Activated T-cell treated with anti-CD3 and anti-CD28 coated beads, Interleukin-2, amount 50 U/mL, for 1 hour (primary cell): ENCODE data around the gene CHCHD6.
"Not testable (repeated sequence)": the region's sequence is repeated elsewhere in the genome, so short reads cannot be mapped to it uniquely, and the experiment has no call there.

ENCODE experiments used
- DNase-seq: peaks from one replicate; pipeline ENCODE4 v3.0.0-alpha.2; 2020

CHCHD6 gene

DNA sequence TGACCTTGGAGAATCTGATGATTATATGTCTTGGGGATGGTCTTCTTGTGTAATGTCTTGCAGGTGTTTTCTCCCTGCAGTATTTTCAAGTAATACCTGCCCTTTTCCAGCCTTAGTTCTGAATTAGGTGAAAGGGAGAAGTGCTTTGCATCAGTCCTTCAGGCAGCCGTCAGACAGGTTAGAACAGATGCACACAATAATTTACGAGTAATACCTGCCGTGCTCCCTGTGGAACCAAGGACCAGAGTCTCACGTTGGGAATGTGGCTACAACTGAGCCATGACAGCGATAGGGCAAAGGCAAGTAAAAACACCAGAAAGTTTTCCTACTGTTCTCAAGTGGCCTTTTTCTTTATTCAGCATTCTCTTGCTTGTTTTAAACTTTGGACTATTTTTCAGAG is 69.1 kb downstream of the CHCHD6 start:
- no peak for DNase-seq

DNA sequence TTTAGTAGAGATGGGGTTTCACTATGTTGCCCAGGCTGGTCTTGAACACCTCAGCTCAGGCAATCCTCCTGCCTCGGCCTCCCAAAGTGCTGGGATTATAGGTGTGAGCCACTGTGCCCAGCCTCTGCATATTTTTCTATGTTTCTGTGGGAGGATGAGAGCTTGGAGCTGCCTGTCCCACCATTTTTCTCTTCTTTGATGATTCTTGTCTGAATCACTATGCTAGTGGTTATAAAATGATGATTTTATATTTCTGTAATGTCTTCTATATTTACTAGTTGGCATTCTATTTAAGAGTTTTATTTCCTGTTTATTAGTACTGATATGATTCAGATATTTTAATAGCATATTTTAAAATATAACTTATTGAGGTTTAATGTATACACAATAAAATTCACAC is 69.7 kb downstream of the CHCHD6 start:
- DNase-seq, result no peak

DNA sequence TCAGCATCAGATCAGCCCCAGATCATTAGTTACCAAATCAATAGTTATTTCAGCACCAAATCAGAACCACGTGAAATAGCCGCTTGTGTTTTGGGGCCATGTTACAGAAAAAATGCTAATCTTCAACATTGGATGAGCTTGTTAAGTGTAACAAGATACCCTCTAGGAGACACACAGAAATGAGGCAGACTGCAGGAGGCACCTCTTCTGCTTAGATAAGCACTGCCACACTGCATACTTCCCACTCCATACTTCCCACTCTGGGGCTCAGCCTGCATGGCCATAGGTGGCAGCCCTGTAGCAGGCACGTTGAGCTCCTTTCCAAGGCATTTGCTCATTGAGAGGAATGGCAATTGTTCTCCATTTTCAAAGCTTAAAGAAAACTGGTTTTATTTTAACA is 73.3 kb downstream of the CHCHD6 start:
- DNase-seq, result no peak

DNA sequence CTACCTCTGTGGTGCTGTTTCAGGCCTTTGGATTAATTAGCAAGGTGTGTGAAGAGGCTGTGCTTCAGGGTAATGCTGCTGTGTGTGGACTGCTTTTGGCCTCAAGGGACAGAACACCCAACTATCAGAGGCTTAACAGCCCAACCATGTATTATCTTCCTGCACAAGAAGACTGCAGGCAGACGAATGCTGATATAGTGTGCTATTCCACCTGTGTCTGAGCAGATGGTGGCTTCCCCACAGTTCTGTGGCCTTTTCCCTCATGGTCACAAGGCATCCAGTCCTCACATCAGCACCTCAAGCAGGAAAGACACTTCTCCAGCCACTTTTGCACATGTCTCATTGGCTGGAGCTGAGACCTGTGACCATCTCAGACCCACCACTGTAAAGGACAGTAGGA is 76.6 kb downstream of the CHCHD6 start:
- no peak for DNase-seq

DNA sequence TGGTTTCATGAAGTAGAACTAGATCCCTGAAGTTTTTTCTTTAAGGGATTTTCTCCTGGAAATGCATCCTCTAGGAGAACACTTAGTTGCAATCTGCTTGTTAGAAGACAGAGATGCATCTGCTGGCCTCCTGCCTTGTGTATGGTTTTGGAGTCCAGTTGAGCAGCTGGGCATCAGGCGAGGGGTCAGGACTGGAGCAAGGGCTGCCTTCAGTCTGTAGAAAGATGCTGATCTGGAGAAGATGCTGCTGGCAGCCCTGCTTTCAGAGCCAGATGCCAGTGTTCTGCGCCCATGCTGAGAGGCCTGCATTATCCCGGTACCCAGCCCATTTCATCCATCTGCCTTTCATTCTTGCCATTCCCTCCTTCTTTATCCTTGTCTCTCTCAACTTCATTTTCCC is 77.4 kb downstream of the CHCHD6 start:
- DNase-seq, result no peak

DNA sequence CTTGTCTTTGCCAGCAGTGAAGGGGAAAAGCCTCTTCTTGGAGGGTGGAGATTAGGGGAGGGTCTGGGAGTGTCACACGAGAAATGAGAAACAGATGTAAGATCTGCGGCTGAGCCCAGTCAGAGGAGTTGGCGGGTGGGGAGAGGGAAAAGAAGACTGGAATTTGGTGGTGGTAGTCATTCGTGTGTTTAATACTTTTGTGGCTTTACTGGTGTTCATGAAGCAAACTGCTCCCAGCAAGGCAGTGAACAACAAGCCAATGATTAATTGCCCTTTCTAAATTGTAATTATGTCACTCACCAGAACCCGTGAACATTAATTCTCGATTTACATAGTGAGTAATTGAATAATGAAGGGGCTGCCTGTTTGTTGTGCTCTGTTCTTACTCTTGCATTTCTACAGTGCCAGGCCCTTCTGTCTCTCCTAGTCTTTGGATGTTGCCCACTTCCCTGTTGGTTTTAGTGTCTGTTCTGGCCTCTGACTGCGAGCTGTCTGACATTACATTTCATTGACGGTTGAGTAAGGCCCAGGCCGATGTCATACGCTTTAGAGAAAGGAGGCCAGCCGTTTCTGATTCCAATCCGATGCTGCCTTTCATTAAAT is 78.0 kb downstream of the CHCHD6 start:
- DNase-seq, result no peak

DNA sequence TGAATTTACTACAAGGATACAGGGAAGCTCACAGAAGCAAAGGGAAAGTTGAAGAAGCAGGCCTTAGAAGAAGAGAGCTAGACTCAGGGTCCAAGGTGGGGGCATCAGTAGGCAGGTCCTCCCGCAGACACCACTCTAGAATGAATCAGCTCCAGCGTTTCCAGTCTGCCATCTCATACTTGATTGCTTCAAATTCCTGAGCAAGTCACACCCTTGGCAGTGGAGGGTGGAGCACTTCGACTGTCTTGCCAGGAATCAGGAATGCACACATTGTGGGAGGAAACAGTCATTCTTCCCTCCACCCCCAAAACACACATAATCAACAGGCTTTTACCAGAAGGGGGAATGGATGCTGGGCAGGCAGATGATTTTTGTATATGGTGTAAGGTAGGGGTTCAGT is 78.5 kb downstream of the CHCHD6 start:
- no peak for DNase-seq

DNA sequence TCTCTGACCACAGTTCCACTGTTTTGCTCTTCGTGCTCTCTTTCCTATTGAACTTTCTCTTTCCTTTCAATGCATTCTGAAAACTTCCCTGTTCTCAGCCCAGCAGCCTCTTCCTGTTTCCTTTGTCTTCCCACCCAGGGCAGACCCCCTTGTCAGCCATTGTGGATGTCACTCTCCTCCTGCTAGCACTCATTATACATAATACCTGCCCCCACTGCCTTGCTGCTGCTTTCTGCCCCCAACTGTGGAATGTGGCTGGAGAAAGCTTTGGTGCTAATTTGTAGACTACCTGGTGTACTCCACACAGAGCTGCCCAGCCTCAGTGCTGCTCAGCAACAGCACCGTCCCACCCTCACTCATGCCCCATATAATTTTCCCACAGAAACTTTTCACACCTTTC is 80.2 kb downstream of the CHCHD6 start:
- DNase-seq, result no peak

DNA sequence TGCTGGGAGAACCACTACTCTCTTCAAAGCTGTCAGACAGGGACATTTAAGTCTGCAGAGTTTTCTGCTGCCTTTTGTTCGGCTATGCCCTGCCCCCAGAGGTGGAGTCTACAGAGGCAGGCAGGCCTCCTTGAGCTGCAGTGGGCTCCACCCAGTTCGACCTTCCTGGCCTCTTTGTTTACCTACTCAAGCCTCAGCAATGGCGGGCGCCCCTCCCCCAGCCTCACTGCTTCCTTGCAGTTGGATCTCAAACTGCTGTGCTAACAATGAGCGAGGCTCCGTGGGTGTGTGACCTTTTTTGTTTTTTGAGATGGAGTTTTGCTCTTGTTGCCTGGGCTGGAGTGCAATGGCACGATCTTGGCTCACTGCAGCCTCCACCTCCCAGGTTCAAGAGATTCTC is 87.3 kb downstream of the CHCHD6 start:
- not testable (repeated sequence) for DNase-seq

DNA sequence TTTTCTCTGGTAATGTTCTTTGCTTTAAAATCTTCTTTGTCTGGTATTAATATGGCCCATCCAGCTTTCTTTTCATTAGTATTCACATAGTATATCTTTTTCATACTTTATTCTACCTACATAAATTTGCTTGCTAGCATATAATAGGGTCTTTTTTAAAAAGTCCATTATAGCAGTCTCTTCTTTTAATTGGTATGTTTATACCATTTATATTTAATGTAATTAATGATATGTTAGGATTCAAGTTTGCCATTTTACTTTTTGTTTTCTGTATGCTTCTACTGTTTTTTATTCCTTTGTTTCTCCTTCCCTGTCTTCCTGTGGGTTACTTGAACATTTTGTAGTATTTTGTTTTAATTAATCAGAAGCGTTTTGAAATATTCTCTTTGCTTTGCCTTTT is 89.0 kb downstream of the CHCHD6 start:
- DNase-seq, result no peak

DNA sequence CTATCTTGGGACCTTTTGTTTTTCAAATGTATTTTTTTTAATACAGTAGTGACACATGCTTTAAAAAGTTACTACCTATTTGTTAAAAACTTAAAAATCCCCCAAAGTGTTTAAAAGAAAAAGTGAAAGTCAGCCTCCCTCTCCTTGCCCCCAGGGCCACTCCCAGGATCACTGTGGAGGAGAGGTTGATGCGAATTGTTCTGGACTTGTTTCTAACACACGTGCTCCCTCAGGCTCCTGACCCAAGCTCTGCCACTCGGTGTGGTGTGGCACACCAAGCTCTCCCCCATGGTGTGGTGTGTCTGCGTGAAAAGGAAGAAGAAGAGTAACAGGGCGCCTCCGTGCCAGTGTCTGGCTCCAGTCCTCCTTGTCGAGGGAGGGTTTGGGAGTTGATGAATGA is 93.5 kb downstream of the CHCHD6 start:
- no peak for DNase-seq

DNA sequence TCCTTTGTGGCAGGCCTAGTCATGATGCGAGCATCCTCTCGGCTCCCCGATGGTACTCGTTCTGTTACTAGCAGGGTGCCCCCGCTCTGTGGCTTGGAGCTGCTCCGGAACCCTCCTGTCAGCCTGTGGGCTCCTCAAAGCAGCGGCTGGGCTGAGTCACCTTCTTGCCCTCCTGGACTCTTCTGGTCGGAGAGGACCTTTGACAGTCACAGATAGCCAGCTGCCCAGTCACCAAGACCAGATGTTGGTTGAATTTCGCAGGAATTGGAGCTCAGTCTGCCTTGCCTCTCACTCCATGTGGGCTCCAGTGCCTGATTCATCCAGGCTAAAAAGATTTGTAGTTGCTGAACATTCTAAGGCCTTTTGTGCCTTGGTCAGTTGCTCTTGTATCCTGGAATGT is 94.5 kb downstream of the CHCHD6 start:
- DNase-seq, result no peak

DNA sequence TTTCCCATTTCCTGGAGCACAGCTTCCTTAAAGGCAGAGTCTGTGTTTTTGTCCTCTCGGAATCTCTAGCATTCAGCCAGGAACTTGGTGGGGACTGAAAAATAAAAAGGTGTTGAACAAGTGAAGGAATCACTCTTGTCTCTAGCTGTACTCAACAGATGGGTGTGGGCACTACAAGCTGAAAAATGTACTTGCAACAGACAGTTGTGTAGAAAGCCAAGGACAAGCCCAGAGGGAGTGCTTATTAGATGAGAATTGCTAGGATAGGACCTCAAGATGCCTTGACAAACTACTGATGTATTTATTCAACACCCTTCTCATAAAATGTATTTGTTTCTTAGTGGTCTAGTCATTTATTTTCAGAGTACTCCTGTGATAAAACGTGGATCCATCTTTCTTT is 95.1 kb downstream of the CHCHD6 start:
- DNase-seq, result no peak

DNA sequence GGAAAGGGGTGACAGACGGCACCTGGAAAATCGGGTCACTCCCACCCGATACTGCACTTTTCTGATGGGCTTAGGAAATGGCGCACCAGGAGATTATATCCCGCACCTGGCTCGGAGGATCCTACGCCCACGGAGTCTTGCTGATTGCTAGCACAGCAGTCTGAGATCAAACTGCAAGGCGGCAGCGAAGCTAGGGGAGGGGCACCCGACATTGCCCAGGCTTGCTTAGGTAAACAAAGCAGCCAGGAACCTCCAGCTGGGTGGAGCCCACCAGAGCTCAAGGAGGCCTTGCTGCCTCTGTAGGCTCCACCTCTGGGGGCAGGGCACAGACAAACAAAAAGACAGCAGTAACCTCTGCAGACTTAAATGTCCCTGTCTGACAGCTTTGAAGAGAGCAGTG is 97.3 kb downstream of the CHCHD6 start:
- DNase-seq, result not testable (repeated sequence)

DNA sequence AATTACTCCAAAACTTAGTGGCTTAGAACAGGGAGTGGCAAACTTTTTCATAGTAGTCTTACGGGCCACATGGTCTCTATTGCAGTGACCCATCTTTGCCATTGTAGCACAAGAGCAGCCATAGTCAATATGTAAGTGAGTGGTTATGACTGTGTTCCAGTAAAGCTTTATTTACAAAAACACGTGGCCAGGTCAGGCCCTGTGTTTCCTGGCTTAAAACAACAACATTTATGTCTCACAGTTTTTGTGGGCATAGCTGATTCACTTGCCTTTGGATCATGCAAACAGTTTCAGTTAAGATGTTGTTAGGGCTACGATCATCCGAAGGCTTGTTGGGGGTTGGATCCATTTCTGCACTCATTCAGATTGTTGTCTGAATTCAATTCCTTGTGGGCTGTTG is 103.8 kb downstream of the CHCHD6 start:
- no peak for DNase-seq

DNA sequence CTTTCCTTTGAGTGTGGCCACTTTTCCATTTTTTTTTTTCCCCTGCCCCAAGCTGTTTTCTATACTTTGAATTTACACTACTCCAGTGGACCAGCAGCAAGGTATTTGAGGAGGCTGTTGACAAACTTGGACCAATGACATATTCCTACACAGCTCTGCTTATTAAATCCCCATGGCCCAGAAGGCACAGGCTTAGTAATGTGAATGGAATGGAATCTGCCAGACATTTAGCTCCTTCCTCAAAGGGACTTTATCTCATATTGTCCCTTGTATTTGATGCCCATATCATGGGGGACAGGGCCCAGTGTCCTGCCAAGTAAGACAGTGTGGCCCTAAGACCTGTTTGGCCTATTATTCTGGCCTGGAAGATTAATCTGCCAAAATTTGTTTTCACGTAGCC is 107.5 kb downstream of the CHCHD6 start:
- no peak for DNase-seq

DNA sequence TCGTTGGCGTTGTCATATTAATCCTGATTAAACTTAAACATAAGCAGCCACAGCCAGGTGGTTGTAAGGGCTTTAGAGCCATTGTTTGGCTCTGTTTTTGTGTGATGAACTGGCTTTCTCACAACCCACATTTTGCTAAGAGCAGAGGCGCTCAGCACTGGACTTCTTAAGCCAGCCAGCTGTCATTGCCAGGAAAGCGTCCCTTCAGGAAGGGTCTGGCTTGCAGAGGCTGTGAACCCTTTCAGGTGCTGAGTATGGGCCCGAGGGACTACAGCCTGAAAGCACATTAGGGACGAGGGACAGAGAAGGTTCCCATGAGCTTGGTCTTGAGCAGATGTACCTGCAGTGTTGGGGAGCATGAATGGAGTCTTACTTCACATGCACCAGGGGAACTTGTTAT is 112.3 kb downstream of the CHCHD6 start:
- DNase-seq, result no peak

DNA sequence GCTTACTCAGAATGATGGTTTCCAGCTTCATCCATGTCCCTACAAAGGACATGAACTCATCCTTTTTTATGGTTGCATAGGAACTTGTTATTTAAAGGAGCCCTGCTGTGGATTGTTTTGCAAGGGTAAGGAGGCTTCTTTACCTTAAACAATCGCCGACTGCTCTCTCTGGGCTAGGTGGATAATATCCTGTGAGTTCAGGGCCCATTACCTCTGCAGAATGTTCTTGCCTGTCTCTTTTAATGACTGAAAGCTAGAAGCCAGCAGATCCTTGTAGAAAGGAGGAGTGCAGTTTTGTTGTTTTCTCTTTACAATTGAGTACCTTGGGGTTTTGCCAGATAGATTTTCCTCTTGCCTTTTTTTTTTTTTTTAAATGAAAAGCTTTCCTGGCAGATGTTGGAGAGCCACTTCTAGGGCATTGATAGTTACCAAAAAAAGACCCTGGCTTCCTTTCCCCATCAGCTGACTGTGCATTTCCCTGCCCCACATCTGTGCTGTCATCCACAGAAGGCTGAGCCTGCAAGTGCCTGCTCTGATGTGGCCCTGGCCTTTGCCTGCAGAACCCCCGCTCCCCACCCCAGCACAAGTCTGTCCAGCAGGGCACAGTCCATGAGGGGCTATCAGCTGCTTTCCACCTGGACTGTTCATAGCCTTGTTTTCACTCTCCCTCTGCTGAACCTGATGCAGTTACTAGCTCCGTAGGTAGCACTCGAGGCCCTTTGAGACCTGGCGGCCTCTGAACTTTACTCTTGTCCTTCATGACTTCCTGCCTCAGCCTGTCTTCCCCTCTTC is 113.1 kb downstream of the CHCHD6 start:
- no peak for DNase-seq

DNA sequence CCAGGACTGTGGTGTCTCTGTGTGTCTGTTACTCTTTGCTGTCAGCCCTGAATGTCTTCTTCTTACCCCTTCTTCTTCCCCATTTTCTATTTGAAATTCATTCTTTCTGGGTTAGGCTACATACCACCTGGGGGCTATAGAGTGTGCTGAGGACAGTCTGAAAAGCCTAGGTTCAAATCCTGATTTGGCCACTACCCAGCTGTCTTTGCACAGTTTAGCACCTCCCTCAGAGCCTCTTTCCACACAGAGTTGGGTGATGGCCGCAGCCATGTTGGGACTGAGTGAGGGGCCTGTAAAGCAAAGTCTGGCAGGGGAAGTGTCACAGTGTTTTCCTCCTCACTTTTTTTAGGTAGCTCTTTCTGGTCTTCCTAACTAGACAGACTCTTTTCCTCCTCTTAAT is 113.7 kb downstream of the CHCHD6 start:
- no peak for DNase-seq

DNA sequence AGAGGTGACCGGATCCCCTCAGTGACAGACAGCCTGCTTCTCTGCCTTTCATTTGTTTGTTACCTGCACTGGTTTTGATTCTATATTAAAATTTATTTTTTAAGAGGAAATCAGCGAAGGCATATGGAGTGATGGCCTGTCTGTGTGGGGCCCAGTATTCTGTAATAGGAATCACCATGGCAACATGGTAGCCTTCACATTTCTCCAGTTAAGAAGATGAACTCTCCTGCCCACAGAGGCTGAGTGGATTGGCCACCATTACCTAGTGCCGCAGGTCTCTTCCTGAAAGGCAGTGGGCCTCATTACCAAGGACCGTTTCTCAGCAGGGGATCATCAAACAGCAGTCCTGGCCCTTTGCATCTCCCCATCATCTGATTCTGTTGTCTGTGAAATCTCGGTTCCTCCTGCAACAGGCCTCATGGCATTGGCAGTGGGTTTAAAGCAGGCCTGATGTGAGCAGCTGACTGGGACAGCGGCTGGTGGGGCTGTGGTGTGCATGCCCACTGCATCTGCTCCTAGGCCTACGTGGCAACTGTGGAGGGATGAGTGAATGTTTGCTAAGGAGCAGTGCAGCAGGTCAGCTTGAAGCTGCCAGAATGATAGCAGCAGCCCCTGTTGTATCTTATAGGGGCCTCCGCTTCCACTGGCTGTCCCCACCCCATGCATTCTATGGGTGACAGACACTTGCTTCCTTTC is 114.5 kb downstream of the CHCHD6 start:
- no peak for DNase-seq

DNA sequence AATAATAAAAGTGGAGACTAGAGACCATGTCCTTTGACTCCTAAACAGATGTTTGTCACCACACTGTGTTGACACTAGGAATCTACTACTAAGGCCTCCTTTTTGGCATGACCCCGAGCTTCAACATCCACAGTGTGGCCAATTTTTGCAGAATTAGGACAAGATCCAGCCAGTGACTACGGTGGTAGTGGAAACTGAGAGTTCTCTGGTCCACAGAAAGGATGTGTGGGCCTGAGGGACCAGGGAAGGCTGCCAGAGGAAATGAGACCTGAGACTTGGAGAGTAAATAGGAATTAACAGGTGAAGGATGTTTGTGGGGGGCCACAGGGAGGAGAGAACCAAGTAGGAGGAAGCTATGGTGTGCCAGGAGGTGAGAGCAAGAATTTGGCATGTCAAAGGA is 122.7 kb downstream of the CHCHD6 start:
- no peak for DNase-seq

DNA sequence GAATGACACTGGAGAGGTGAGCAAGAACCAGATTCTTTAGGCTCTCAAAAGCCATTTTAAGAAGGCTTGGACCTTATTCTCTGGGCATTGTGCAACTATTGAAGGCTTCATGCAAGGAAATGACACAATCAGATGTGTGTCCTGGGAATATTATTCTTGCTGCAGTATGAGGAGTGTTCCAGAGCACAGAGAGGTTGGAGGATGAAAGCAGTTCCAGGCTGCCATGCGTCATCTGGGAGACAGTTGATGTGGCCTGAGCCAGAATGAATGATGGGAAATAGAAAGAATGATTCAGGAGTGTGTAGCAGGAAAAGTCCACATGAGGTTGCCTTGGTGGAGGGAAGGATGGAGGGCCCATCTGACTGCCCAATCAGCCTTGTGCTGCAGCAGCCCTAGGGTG is 123.1 kb downstream of the CHCHD6 start:
- no peak for DNase-seq

DNA sequence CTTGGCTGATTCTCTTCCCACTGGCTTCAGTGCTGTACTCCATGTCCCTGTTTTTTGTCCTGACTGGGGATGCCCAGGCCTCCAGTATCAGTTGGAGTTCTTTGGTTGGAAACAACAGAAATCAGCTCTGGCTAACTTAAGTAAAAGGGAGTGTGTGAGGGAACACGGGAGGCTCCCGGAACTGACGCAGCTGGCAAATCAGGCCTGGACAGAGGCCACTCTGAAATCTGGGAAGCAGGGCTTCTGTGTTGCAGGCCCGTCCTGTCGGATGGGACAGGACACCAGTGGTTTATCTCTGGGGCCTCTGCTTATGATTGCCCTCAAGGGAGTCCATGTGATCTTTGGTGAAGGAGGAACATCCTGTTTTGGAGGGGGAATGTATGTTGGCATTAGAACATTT is 124.3 kb downstream of the CHCHD6 start:
- DNase-seq, result no peak

DNA sequence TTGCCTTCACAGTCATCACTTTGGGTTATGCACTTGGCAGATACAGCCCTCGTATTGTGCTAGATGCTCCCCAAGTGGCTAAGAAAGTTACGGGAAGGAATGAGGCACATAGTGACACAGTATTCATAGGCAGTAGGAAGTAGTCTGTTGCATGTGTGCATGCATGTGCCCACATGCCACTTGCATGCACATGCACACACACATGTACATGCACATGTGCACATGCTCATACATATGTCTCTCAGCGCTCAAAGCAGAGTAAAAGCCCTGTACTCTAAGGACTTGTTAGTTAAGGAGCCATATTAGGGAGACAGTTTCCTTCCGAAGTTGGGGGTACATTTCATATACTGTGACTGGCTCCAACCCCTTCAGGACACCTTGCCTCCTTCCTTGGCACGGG is 128.9 kb downstream of the CHCHD6 start:
- no peak for DNase-seq
